GM21390 (cell line): ENCODE measurements around the gene LCE3A.
"Not testable (repeated sequence)": the region's sequence is repeated elsewhere in the genome, so short reads cannot be mapped to it uniquely, and the experiment has no call there.

Source experiments
- ATAC-seq: cut with Tn5 transposase; IDR thresholded peaks from one replicate; pipeline ENCODE4 v1.9.1; 2021; ENCODE audit not compliant: unreplicated experiment

Gene LCE3A, protein sequence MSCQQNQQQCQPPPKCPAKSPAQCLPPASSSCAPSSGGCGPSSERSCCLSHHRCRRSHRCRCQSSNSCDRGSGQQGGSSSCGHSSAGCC

DNA sequence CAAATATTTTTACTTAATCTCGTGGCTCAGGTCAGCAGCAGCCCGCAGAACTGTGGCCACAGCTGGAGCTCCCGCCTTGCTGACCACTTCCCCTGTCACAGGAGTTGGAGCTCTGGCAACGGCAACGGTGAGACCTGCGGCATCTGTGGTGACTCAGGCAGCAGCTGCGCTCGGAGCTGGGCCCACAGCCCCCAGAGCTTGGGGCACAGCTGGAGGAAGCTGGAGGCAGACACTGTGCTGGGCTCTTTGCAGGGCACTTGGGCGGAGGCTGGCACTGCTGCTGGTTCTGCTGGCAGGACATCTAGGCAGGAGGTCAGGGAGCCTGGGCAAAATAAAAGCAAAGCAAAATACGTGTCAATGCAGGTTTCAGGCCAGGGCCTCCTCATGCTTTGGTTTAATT is at the start of gene LCE3A:
TSS of gene LCE3A (minus strand) at position 301 of the 400 bp plus-strand sequence. CDS start at position 301, 0 bp downstream.
- no peak for ATAC-seq

DNA sequence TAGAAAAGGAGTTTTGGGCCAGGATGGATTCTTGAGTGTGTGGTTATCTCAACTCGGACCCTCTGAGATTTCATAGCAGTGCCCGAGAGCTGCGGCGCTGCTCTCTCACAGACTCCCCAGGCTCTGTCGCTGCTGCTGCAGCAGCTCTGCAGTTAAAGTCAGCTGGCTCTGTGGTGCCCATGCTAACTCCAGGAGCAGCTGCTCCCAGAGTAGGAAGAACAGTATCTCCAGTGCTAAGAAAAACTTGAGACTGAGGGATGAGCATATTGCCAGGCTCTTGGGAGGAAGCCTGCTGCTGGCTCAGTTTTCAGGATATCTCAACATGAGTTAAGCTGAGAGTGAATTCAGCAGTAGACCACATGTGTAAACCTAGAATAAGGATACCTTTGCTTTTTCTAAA is 44.7 kb upstream of the LCE3A start:
- ATAC-seq, result no peak

DNA sequence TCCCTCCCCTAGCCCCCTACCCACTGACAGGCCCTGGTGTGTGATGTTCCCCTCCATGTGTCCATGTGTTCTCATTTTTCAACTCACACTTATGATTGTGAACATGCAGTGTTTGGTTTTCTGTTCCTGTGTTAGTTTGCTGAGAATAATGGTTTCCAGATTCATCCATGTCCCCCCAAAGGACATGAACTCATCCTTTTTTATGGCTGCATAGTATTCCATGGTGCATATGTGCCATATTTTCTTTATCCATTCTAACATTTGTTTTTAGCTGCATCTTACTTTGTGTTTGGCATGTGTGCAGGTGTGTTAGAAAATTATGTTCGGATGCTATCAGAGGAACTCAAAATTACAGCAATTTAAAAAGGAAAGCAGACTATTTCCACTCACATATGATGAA is 43.3 kb upstream of the LCE3A start:
- ATAC-seq, result not testable (repeated sequence)

DNA sequence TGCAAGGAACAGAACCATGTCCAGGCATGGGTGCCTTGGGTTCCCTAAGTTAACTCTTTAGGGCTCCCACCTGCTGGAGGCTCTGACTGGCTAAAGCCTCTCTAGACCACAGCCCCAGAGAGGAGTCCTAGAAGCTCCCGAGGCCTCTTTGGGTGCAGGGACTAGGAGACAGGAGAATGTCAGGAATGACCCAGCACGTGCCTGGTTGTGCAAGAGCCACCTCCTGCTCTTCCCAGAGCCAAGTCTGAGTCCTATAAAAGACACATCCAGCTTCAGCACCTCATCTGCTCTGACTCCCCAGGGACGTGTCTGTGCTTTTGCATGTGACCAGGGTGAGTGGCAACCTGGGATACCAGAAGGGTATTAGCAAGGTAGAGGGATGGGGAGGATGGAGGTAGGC is 40.2 kb upstream of the LCE3A start, which contains the start of gene LCE2D:
TSS of gene LCE2D (plus strand) at position 283 of the 400 bp plus-strand sequence. CDS start 726 bp downstream, outside the sequence.
- no peak for ATAC-seq

DNA sequence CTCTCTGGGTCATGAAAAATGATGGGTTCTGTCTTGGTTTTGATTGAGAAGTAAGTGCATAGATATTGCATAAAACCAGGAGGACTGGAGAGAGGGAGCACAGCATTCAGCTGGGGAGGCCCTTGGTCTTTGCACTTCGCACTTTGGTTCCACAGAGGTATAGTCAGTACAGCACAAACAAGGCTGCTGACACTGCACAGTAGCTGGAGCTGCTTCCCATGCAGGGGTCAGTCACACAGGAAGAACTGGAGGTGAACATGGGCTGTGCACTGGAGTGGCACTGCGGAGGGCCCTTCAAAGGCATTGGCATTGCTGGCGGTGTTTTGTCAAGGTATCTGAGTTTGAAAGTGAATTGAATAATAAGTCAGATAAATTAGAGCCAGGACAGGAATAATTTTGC is 35.7 kb upstream of the LCE3A start:
- no peak for ATAC-seq

DNA sequence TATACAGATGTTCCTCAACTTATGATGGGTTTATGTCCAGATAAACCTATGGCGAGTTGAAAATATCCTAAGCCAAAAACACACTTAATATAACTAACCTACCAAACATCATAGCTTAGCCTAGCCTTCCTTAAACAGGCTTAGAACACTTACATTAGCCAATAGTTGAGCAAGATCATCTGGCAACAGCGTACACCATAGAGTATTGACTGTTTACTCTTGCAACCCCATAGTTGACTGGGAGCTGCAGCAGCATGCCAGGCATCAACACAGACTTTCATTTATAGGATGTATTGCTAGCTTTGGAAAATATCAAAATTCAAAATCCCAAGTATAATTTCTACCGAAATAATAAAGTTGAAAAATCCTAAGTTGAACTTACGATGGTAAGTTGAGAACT is 34.8 kb upstream of the LCE3A start:
- ATAC-seq, result no peak

DNA sequence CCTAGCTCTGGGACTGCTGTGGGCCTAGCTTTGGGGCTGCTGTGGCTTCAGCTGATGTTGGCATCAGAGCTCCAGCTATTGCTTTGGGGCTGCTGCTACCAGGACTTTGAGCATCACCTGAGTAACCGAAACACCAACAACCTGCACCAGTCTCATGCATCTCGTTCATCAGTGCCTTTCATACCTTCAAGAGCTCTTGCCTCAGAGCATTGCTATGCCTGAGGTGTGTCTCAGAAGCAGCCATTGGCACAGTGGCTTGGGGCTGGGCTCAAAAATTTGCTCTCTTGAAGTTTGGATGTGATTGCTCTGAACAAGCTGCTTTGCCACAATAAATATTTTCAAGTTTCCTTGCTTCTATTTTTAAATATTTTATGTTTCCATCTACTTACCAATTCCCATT is 33.6 kb upstream of the LCE3A start:
- no peak for ATAC-seq

DNA sequence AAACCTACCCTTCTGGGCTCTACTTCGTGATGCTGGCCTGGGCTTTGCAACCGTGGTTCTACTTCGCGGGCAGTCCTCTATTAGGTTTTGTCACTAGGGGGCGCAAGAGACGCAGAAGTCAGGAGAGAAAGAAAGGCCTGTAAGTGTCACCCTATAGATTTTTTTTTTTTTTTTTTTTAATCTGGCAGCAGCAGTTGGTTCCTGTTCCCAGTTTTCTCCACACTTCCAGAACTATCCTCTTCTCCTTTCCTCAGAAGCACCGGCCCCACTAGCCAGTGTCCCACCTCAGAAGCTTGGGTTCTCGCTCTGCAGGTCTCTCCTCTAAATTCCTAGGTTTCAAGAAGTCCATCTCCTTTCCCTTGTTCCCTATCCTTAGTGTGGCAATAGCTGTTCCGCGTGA is 31.2 kb upstream of the LCE3A start:
- no peak for ATAC-seq

DNA sequence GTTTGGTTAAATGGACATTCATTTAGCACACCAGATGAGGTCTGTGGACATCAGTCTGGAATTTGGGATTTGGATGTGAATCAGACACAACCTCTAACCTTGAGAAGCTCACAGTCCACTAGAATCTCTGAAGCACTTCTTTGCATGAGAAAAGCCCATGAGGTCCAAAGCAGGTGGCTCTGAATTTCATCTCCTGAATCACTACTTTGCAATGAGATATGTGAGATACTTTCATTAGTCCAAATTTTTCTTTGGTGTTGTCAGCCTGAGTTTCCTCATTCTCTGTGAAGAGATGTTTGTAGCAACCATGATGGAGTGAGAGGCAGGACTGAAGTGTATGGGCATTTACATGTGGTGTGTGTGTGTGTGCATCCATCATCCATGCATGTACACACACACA is 23.8 kb upstream of the LCE3A start:
- ATAC-seq, result no peak

DNA sequence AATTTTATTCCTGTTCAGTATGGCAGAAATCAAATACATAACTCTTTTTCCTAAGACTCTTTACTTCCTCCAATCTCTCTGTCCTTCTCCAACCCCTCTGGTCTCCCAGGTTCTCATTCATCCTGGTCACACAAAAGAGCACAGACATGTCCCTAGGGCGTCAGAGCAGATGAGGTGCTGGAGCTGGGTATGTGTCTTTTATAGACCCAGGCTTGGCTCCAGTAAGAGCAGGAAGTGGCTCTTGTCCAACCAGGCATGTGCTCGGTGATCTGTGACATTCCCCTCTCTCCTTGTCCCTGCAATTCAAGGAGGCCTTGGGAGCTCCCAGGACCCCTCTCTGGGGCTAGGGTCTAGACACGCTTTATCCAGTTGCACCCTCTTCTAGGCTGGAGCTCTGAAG is 22.2 kb upstream of the LCE3A start:
- no peak for ATAC-seq

DNA sequence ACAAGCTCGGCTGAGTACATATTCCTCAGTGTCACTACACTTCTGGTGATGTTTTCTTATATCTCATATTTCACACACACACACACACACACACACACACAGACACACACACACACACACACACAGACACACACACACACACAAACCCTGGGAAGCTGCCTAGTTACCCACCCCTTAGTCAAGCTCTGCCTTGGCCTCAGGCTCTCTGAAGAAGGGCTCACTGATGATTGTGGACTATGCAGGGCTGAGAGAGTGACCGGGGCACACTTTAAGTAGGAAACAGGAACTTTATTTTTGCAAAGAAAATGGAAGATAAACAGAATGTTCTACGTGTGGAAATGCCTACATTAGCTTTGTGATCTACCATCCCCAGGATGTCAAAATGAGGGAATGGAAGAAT is 21.0 kb upstream of the LCE3A start:
- no peak for ATAC-seq

DNA sequence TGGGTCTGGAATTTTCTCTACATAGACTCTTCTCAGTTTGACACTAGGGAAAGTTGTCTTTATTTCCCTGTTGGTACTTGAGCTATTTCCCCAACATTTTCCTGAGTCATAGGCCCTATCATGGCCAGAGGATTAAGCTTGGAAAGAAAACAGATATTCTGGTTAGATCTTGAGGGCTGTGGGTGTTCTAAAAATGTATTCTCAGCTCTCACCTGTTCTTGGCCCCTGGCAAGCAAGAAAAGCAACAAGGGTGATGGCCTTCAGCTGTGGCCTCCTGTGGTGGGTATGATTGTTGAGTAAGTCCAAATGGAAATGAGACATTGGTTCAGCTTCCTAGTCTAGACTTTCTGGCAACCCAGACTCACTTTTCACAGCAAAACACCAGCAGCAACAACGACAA is 17.4 kb upstream of the LCE3A start:
- no peak for ATAC-seq

DNA sequence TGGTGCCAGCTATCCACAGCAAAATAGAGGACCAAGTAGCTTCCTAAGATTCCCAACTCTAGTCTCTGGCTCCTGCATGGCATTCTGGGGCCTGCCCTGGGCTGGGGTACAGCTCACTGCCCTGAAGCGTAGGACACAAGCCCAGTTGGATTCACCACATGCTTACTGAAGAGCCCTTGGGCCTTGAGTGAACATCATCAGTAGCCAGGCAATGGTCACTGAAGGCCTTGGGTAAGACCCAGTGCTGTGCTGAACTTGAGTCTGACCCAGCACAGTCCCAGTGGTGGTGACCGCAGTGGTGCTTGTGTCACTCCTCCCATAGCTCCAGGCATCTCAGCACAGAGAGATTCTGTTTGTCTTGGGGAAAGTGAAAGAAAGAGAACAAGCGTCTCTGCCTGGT is 7.7 kb upstream of the LCE3A start:
- no peak for ATAC-seq

DNA sequence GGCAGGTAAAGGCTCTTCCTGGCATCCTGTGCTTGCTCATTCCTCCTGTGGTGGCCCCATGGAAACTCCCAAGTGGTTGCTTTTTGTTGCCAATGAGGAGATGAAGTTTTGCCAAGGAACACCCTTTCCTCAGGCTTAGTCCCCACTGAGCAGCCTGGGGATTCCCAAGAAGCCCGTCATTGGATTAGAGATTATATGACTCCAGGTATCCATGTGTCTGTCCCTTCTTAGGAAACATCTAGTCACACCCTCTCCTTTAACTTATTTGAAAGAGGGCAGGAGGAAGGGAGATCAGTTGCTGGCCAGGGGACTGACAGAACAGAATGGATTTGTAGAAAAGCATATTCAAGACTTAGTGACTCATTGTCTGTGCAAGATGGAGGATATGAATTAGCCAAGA is 3.8 kb upstream of the LCE3A start:
- ATAC-seq, result no peak

DNA sequence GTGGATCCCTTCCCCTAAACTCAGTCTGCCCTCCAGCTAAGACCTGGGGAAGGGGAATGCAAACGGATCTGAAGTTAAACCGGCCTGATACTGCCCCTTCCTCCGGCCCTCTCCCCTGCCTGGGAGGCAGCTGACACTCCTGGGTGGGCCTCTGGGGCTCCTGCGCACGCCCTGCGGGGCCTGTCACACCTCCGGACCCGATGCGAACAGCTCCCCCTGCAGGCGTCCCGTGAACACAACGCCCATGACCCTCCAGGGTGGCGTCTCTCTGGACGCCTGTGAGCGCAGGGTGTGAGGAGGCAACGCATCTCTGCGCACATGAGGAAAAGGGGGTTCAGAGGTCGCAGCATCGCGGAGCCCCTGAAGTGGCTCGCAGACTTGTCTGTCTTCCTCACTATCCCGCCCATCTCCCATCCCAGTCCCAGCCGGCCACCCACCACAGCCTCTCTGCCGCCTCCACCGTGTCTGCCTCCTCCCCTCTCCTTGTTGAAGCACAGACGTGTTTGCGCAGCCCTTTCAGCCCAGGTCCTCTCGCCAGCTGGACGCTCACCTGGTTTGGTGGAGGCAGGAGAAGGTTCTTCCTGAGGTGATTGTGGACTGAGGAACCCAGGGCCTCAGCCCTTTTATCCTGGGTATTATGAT is 421 bp upstream of the LCE3A start:
- ATAC-seq, result no peak

DNA sequence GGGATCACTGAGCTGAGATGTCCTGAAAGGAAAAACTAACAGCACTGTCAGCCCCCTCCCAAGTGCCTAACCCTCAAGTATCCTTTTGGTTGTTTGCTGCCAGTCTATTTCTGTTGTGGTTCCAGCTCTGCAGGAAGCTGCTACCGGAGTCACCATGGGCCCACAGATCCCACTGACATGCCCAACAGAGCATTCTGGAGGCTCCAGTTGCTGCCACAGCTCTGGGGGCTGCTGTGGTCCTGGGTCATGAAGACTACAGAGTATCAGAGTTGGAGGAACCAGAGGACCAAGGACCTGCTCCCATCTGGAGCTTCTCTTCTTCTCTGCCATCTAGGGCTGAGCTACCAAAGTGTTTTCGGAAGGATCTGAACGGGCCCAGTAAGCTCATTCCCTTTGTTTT is 910 bp downstream of the LCE3A start:
- ATAC-seq, result no peak

DNA sequence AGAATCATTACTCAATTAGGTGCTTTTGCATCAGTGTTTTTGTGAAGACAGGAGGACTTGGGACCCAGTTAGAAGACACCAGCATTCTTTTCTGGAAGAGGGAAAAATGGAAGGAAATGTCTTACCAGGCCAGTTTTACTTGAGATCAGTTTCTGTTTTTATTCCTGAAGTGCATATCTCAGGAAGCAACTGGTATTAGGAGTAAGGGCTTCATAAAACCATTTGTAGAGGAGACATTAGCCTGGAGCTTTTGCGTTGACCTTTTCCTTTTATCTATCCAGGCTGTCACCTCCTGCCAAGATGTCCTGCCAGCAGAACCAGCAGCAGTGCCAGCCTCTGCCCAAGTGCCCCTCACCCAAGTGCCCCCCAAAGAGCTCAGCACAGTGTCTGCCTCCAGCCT is 9.4 kb downstream of the LCE3A start, which contains the start of gene LCE3B:
TSS of gene LCE3B (plus strand) at position 301 of the 400 bp plus-strand sequence. CDS start at position 301, 0 bp downstream.
- ATAC-seq, result no peak

DNA sequence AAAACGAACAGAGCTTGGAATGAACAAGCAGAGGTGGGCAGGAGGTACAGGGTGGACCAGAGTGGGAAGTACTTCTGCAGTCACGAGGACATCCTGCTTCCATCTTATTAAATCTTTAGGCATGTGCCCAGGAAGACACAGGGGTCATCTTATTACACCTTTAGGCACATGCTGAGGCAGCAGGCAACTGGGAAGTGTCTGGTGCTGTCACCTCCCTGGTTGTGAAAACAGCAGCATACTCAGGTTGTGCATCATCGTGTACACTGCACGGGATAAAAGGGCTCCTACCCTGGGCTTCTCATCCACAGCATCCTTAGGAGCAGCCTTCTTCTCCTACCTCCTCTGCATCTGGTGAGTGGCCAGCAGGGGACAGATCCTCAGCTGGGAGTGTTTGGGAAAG is 23.0 kb downstream of the LCE3A start, which contains the start of gene LCE3C:
TSS of gene LCE3C (plus strand) at position 301 of the 400 bp plus-strand sequence. CDS start 498 bp downstream, outside the sequence.
- ATAC-seq, result no peak

DNA sequence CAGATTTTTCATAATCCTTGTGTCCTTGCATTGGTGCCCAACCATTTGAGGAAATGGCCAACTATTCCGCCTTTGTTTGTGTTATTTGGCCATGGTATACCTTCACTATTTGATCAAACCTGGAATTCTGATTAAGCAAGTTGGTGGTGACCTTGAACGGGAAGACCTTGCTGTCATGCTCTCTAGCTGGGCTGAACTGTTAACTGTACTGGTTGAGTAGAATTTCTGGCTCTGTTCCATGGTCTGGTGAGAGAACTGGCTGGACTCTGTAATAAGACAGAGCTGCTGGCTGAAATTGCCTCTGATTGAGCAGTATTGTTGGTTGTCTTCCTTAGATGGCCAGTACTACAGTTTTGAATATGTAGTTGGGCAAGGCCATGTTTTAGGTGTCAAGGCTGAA is 25.9 kb downstream of the LCE3A start:
- ATAC-seq, result no peak

DNA sequence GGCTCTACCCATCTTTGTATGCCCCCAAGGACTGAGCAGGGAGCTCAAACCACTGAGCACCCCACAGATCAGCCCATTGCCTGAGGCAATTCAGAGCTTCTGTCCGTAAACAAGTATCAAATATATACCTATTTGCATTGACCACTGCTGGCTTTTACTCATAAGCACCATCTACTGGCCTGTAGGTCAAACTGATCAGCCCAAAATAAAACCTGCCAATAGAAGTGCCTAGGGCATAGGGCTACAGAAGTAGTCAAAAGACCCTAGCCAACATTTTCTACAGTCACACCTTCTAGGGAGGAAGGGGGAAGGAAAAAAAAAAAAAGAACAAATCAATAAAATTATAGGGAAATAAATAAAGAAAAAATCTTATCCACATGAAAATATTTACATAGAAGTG is 37.3 kb downstream of the LCE3A start:
- no peak for ATAC-seq

DNA sequence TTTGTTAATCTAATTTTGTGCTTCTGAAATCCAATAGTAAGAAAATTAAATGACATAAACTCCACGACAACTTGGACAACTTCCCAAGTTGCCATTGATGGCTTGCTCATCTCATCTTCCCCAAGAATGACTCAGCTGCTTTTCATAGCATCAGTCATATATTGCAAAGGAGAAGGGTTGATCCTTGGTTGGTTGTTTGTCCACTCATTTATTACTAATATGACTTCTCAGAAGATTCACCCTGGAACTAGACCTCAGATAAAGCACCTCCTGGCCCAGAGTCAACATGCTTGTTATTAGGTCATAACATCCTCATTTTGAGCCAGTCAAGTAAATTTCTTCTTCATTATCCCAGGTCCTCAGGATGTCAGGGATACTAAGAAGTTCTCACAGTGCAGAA is 40.3 kb downstream of the LCE3A start:
- ATAC-seq, result no peak

DNA sequence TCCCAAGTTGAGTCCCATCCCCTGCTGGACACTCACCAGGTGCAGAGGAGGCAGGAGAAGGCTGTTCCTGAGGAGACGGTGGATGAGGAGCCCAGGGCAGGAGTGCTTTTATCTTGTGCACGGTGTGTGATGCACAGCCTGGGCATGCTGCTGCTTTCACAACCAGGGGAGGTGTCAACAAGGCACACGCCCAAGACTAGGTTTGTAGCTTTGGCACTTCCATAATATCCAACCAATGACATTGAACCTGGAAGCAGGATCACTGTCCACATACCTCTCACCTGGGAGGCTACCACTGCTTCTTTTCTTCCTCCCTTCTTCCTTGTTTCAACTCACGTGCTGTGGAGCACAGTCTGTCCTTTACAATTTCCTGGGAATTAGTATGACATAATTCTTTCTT is 42.5 kb downstream of the LCE3A start, which contains the start of gene LCE3D:
TSS of gene LCE3D (minus strand) at position 84 of the 400 bp plus-strand sequence. CDS start 580 bp downstream, outside the sequence.
- no peak for ATAC-seq

DNA sequence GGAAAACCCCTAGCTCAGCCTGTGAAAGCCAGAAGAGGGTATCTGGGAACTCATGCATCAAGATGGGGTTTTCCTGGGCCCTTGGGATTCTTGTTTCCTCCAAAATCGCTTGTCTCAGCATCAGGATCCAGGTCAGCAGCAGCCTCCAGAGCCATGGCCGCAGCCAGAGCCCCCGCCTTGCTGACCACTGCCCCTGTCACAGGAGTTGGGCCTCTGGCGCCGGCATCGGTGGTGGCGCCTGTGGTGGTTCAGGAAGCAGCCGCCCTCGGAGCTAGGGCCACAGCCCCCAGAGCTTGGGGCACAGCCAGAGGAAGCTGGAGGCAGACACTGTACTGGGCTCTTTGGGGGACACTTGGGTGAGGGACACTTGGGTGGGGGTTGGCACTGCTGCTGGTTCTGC is 43.4 kb downstream of the LCE3A start:
- ATAC-seq, result not testable (repeated sequence)
